ENCODE results near the gene SETD1B.
"Not testable (repeated sequence)": the region's sequence is repeated elsewhere in the genome, so short reads cannot be mapped to it uniquely, and the experiment has no call there.

Gene SETD1B

GRCh38 chr12:121803861-121804416, at the start of gene SETD1B:
TSS of gene SETD1B (plus strand) at chr12:121804009. CDS start at chr12:121804738, 729 bp downstream.
- peak; percentile 86 for DNase-seq

- DNase-seq = peak; percentile 49
Observed at GRCh38 chr12:121754836-121755235, 49.0 kb upstream of the SETD1B start.

DNA sequence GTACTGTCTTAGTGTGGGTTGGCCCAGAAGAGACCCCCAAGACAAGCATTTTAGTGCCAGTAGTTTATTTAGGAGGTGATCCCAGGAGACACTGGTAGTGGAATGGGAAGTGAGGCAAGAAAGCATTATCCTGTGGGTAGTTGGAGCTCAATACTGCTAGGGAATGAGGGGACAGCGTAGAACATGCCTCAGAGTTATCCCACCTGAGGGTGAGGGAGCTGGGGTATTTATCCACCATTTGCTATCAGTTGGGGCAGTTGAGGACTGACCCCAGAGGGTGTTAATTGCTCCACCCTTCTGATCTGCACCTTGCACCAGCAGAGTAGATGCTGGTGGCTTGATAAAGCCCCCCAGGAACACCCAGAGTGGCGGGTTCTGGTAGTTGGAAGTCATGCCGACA, 48.2 kb upstream of the SETD1B start:
- no peak for DNase-seq

GRCh38 chr12:121758536-121758935, 45.3 kb upstream of the SETD1B start:
- not testable (repeated sequence) for DNase-seq

- no peak for DNase-seq
Observed at GRCh38 chr12:121762269-121762668, 41.5 kb upstream of the SETD1B start.

DNA sequence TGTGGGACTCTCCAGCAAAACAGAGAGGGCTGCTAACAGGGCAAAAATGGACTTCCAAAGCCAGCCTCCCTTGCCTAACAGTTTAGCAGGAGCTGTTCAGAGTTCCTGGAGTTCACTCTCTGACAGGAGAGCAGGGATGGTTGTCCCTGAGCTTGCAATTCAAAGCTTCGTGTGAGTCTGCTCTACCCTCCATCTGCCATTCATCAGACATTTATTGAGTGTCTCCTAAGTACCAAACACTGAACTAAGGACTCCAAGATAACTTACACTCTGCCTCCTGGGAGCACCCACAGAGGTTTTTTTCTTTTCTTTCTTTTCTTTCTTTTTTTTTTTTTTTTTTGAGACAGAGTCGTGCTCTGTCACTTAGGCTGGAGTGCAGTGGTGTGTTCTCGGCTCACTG, 39.0 kb upstream of the SETD1B start:
- DNase-seq = no peak

DNA sequence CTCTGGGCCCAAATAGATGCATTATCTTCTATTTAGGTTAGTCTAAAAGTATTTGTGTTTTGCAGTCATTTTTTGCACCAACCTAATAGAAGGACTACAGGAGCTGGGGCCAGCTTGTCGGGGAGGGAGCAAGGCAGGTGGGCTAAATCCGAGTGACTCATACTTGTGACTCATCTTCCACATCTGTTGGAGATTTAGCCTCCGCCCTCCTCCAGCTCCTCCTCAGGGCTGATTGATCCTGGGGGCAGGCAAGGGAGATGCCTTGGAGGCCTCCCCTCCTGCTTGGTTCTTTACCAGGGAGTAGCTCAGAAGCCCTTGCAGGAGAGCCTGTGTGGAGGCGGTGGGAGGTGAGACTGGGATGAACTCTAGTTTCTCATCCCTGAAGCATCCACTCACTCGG, 38.2 kb upstream of the SETD1B start:
- peak; percentile 95 for DNase-seq

GRCh38 chr12:121766290-121767039, 37.3 kb upstream of the SETD1B start:
- no peak for DNase-seq

- DNase-seq = no peak
Observed at GRCh38 chr12:121767525-121768016, 36.2 kb upstream of the SETD1B start.

DNA sequence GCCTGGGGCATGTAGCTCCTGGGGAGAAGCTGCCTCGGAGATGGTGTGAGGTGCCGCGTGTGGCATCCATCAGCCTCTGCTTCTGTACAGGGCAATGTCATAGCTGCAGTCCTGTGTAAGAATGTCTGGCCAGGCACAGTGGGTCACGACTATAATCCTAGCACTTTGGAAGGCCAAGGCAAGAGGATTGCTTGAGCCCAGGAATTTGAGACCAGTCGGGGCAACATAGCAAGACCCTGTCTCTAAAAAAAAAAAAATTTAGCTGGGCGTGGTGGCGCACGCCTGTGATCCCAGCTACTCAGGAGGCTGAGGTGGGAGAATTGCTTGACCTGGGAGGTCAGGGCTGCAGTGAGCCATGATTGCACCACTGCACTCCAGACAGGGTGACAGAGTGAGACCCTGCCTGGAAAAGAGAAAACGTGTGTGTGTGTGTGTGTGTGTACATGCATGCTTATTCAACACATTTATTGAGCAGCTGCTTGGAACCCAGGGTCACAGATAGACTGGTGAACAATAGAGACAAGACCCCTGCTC, 34.4 kb upstream of the SETD1B start:
- no peak for DNase-seq

DNA sequence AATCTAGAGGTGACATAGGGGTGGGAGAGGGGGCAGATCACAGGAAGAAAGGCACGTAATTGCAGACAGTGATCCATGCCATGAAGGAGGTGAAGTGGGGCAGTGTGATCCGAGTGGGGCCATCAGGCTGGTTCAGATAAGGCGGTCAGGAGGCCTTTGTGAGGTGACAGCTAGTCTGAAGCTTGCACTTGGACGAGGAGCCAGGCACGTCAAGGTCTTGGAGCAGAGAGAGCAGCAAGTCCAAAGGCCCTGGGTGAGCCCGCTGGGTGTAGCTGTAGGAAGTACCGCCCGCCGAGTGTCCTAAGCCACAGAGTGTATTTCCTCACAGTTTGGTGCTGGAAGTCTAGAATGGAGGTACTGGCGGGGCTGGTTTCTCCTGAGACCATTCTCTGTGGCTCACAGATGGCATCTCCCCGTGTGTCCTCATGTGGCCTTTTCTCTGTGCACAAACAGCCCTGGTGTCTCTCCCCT, 33.9 kb upstream of the SETD1B start:
- no peak for DNase-seq

DNA sequence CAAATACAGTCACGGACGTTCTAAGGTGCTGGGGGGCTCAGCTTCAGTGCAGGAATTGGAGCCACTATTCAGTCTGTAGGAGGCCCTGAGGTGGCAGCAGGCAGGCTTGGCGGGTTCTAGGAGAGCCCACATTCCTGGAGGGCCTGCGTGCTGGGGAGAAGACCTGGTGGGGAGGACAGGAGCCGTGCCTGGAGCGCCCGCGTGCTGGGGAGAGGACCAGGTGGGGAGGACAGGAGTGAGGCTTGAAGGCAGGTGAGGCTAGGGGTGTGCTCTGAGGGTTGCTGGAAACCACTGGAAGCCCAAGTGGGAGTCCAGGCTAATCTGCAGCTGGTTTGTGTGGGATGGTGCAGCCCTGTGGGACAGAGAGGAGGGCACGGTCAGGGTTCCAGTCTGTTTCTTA, 33.4 kb upstream of the SETD1B start:
- no peak for DNase-seq

GRCh38 chr12:121770813-121771625, 32.8 kb upstream of the SETD1B start:
- DNase-seq = no peak

DNA sequence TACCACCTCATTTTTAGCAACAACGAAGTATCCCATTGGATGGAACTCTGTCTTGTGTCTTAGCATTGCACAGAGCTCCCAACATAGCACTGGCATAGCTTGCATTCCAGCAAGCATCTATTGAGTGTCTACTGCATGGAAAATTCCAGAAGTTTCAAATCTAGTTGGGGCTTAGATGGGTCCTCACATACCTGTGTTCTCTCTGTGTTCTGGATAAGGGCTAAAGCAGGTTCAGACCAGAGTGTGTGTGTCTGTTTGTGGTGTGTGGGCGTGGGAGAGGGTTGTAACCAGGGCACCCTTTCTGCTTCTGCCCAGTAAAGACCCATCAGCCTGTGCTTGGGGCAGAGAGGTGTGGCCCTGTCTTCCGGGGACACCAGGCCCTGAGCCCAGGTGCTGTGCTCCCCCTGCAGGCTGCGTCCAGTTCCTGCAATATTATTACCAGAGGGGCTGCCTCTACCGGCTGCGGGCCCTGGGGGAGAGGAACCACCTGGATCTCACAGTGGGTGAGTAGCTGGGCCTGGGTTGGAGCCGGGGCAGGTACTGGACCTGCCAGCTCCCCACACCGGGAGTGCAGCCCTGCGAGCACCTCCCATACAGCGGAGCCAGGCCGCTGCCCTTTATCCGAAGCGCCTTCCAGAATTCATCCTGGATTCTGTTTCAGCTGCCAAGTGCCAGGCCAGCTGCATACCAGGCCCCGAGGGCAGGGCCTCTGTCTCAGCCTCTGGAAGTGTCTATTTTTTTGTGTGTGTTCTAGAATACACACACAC, 30.6 kb upstream of the SETD1B start:
- DNase-seq = peak; percentile 94

- peak; percentile 82 for DNase-seq
Observed at GRCh38 chr12:121774968-121775474, 28.8 kb upstream of the SETD1B start.

GRCh38 chr12:121775501-121775900, 28.3 kb upstream of the SETD1B start:
- DNase-seq = no peak

GRCh38 chr12:121776190-121777098, 27.4 kb upstream of the SETD1B start:
- DNase-seq = peak; percentile 86

DNA sequence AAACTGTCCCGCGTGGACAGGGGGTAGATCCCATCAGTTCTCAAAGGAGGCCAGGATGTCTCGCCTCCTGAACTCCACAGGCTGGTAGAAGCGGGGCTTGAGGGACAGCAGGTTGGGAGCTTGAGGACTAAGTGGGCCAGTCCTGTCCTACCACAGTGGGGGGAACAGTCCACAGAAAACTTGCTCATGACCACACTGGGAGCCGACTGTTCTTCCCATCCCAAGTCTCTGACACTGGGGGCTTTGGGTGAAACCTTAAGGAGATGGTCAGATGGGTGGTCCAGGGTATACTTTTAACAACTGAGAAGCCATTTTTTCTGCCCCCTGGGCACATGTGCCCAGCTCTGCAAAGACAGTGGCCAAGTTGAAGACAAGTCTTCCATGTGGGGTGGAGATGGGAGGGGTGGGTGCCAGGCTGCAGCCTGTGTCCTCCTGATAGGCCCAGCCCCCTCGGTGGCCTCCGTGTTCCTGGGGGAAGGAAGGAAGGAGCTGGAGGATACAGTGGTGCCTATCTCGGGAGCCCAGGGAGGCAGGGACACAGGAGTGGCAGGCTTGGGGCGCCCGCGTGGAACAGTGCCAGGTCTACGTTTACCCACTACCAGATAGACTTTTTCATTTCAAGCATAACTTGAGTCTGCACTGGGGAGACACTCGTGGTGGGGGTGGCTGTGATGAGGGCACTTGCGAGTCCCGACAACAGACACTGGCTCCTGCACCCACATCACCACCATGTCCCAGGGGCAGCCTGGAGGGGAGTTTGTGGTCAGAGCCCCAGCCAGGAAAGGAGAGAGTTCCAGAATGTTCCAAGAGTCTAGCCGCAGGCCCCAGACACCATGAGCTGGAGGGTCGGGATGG, 25.0 kb upstream of the SETD1B start:
- DNase-seq = no peak

DNA sequence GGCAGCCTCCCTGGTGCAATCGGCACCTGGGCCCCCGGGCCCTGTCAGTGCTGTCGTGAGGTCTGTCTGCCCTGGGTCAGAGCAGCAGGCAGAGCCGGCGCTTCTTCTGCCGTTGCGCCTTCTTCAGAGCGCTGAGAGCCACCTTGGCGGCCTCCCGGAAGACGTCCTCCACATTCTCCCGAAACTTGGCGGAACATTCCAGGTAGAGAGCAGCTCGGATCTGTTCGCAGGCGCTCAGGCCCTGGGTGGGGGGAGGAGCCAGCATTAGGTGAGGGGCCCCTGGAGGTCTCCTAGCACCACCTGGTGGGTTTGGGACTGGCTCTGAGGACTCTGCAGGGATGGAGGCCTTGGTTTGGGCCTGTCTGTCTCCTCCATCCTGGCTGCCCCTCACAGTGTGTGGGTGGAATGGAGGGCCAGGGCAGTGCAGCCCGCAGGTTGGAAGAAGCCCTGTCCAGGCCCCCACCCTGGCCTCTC, 24.4 kb upstream of the SETD1B start:
- DNase-seq = no peak

- no peak for DNase-seq
Observed at GRCh38 chr12:121780429-121780828, 23.4 kb upstream of the SETD1B start.

Measured in islet precursor cell (in vitro differentiated cells).